ENCODE results near the gene BPIFB2. TPM values are rescaled to one million over a fixed set of nuclear protein-coding genes. Genes with fewer than 3 reads are reported as not detected.

Gene BPIFB2
- total RNA-seq, 4 donors from 2014 or later: 0.13 to 138 (median 0.15) TPM; not detected in 1

- H3K4me1 ChIP-seq: no peaks in the 10 kb centered on the region
- TF ChIP-seq EP300 (IDR thresholded peaks at IDR 0.05) (no peak), CTCF (IDR thresholded peaks at IDR 0.05) (no peak), POLR2AphosphoS5 (IDR thresholded peaks at IDR 0.05) (no peak), POLR2A (IDR thresholded peaks at IDR 0.05) (no peak)
- no peak for ATAC-seq
- no peaks in the 10 kb centered on the region for H3K36me3 ChIP-seq
- no peak overlapping the region for H3K27ac ChIP-seq
- H3K9me3 ChIP-seq: no peaks in the 10 kb centered on the region
- peaks cover 3% of the 10 kb centered on the region for H3K27me3 ChIP-seq
- WGBS, 2 donors (ENCODE audit: low coverage in 1 of 2): 90% methylated on average over 2 of the region's 3 CpGs; no CpG with 5 or more reads in 1 of the 2 donors
- no peak overlapping the region for H3K4me3 ChIP-seq
Observed at GRCh38 chr20:33021879-33022278, 14.4 kb downstream of the BPIFB2 start.

- Histone ChIP-seq H3K27ac (no peak overlapping the region), H3K4me1 (no peaks in the 10 kb centered on the region), H3K27me3 (no peaks in the 10 kb centered on the region), H3K4me3 (no peak overlapping the region), H3K36me3 (no peaks in the 10 kb centered on the region), H3K9me3 (no peaks in the 10 kb centered on the region)
- no peak for ATAC-seq
- TF ChIP-seq EP300 (IDR thresholded peaks at IDR 0.05) (no peak), CTCF (IDR thresholded peaks at IDR 0.05) (no peak), POLR2AphosphoS5 (IDR thresholded peaks at IDR 0.05) (no peak), POLR2A (IDR thresholded peaks at IDR 0.05) (no peak)
- WGBS, 2 donors (ENCODE audit: low coverage in 1 of 2): 71% methylated on average over 2 of the region's 4 CpGs; no CpG with 5 or more reads in 1 of the 2 donors
Observed at GRCh38 chr20:33022289-33022688, 14.8 kb downstream of the BPIFB2 start.

GRCh38 chr20:33022694-33023438 lies 15.4 kb downstream of the BPIFB2 start:
- TF ChIP-seq POLR2AphosphoS5 (IDR thresholded peaks at IDR 0.05): no peak
- TF ChIP-seq CTCF (IDR thresholded peaks at IDR 0.05): no peak
- TF ChIP-seq EP300 (IDR thresholded peaks at IDR 0.05): no peak
- no peak for TF ChIP-seq POLR2A (IDR thresholded peaks at IDR 0.05)
- H3K36me3 ChIP-seq: no peaks in the 10 kb centered on the region
- H3K9me3 ChIP-seq: no peaks in the 10 kb centered on the region
- H3K27ac ChIP-seq: no peak overlapping the region
- no peak overlapping the region for H3K4me3 ChIP-seq
- no peaks in the 10 kb centered on the region for H3K4me1 ChIP-seq
- peaks cover 3% of the 10 kb centered on the region for H3K27me3 ChIP-seq
- ATAC-seq: no peak
- 60% methylated on average over 1 of the region's 7 CpGs; no CpG with 5 or more reads in 1 of the 2 donors for WGBS, 2 donors (ENCODE audit: low coverage in 1 of 2)

GRCh38 chr20:33023439-33024242 lies 16.1 kb downstream of the BPIFB2 start:
- H3K36me3 ChIP-seq: no peaks in the 10 kb centered on the region
- no peaks in the 10 kb centered on the region for H3K9me3 ChIP-seq
- no peak for ATAC-seq
- no peaks in the 10 kb centered on the region for H3K4me1 ChIP-seq
- H3K27me3 ChIP-seq: peaks cover 11% of the 10 kb centered on the region
- WGBS, 2 donors (ENCODE audit: low coverage in 1 of 2): 58 to 66% methylated on average over 2 to 3 of the region's 6 CpGs
- H3K4me3 ChIP-seq: no peak overlapping the region
- H3K27ac ChIP-seq: no peak overlapping the region
- TF ChIP-seq EP300 (IDR thresholded peaks at IDR 0.05) (no peak), CTCF (IDR thresholded peaks at IDR 0.05) (no peak), POLR2A (IDR thresholded peaks at IDR 0.05) (no peak), POLR2AphosphoS5 (IDR thresholded peaks at IDR 0.05) (no peak)
